Activated B cell treated with CpG ODN at 0.5 μM for 24 hours (primary cell): ENCODE measurements around the gene UPK2. TPM values are rescaled to one million over a fixed set of nuclear protein-coding genes. Genes with fewer than 3 reads are reported as not detected.

Experiments
- ATAC-seq: fragments of 200-7000 bp; cut with Tn5 transposase; one replicate; pipeline ENCODE4 v1.10.0; 2021; ENCODE audit warnings: low read depth, mild to moderate bottlenecking, moderate library complexity
- CTCF ChIA-PET: fragments of 350-600 bp; sonication (Branson Sonifier 250); formaldehyde crosslinking; loops from one replicate; lab custom pipeline; 2021; ENCODE audit warnings: antibody characterized with exemption; lab: Charles Lee
- POLR2A ChIA-PET: fragments of 350-600 bp; sonication (Branson Sonifier 250); formaldehyde crosslinking; loops from one replicate; lab custom pipeline; 2021; ENCODE audit warnings: antibody characterized with exemption; lab: Charles Lee
- DNase-seq: peaks from one replicate; pipeline ENCODE4 v3.0.0; 2022
- H3K27ac Mint-ChIP-seq: one replicate; pipeline ENCODE4 v1.8.0; 2020; ENCODE audit warnings: mixed read lengths
- H3K27me3 Mint-ChIP-seq: one replicate; pipeline ENCODE4 v1.8.0; 2021; ENCODE audit warnings: mixed read lengths
- H3K36me3 Mint-ChIP-seq: one replicate; pipeline ENCODE4 v1.8.0; 2021; ENCODE audit warnings: low read depth, mixed read lengths
- H3K4me1 Mint-ChIP-seq: one replicate; pipeline ENCODE4 v1.8.0; 2021; ENCODE audit warnings: mixed read lengths
- H3K4me3 Mint-ChIP-seq: one replicate; pipeline ENCODE4 v1.8.0; 2020; ENCODE audit warnings: mild to moderate bottlenecking, mixed read lengths
- H3K9me3 Mint-ChIP-seq: one replicate; pipeline ENCODE4 v1.8.0; 2020; ENCODE audit warnings: mixed read lengths
- intact Hi-C: fragments of 100-400 bp; cut with micrococcal nuclease; formaldehyde crosslinking; loops from one replicate; pipeline ENCODE4 v1.15.1; 2024
- total RNA-seq: library from RNA; stranded (reverse); gene quantifications from 2 replicates; pipeline ENCODE4 v1.2.3, GENCODE V29; 2022
- TF ChIP-seq, protein P1 (sequence below): fragments of 200-600 bp; IDR thresholded peaks from one replicate; pipeline ENCODE4 v1.8.0; 2022; ENCODE audit warnings: antibody characterized with exemption, mild to moderate bottlenecking

Gene UPK2
- total RNA-seq: 0.27 TPM in 1 of 2 replicates, not detected in the other

- TF ChIP-seq, protein P1, sequence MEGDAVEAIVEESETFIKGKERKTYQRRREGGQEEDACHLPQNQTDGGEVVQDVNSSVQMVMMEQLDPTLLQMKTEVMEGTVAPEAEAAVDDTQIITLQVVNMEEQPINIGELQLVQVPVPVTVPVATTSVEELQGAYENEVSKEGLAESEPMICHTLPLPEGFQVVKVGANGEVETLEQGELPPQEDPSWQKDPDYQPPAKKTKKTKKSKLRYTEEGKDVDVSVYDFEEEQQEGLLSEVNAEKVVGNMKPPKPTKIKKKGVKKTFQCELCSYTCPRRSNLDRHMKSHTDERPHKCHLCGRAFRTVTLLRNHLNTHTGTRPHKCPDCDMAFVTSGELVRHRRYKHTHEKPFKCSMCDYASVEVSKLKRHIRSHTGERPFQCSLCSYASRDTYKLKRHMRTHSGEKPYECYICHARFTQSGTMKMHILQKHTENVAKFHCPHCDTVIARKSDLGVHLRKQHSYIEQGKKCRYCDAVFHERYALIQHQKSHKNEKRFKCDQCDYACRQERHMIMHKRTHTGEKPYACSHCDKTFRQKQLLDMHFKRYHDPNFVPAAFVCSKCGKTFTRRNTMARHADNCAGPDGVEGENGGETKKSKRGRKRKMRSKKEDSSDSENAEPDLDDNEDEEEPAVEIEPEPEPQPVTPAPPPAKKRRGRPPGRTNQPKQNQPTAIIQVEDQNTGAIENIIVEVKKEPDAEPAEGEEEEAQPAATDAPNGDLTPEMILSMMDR: peak; percentile 62
- Mint-ChIP-seq H3K4me1 (peaks cover 3% of the 10 kb centered on the region), H3K36me3 (no peaks in the 10 kb centered on the region), H3K9me3 (no peaks in the 10 kb centered on the region), H3K27me3 (peaks cover 26% of the 10 kb centered on the region), H3K27ac (no peak within 1 kb of the TSS), H3K4me3 (no peak within 1 kb of the TSS)
- ChIA-PET POLR2A (interaction anchor here (1.0 to 2.3 kb wide), 3 partner anchors 27 to 266 kb away, joined by 3 to 10 read pairs (median 5); no protein-coding TSS in a partner anchor), CTCF (interaction anchor here (0.9 to 2.9 kb wide), 14 partner anchors 10 to 297 kb away, joined by 3 to 16 read pairs (median 4); no protein-coding TSS in a partner anchor)
- DNase-seq: peak; percentile 81
- intact Hi-C loops: loop anchor here (1.0 kb wide), 5 partner anchors 26 to 297 kb away; partner anchors contain the start of gene SLC37A4
- peak; percentile 99 for ATAC-seq
Observed at GRCh38 chr11:118956094-118956846, at the start of gene UPK2. Gene UPK2 (plus strand): TSS chr11:118956298. CDS start chr11:118956351, 53 bp downstream.

DNA sequence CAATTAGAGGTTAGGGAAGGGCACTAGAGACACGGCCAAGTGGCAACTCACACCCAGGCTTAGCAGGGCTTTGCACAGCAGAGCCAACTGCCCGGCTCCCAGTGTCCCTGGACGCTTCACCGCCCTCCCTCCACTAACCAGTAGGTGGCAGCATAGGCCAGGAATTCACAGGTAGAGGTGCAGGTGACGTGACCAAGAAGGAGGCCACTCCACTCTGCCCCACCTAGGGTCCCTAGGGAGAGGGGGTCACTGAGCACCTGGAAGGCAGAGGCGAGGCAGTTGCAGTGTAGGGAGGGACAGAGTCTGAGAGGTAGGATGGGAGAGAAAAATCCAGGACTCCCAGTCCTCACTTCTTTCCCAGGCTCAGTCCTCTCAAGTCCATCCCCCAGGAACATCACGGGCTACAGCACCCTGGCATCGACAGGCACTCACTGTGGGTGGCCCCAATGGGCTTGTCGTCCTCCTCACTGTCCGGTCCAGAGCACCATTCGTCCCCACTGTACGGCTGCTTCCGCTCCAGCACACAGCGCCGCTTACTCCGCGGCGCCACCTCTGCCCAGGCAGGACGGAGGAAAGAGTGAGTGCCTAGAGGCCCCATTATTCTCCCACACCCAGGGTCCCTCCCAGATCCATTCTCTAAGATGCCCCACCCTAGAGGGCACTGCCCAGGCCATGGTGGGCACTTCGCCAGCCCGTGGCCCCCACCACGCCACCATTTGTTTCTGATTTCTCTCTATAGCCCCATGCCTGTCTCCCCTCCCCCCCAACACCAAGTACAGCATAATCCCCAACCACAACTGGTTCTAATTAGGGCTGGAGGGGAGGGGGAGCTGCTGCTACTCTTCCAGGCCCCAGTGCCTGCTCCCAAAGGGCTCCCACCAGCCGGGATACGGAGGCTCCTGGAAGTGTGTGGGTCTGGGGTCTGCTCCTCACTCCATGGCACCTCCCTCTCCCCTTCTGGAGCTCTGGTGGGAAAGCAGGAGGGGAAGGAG, 48.8 kb upstream of the UPK2 start:
- CTCF ChIA-PET: interaction anchor here (0.7 to 7.9 kb wide), 10 partner anchors 13 to 218 kb away, joined by 3 to 55 read pairs (median 3); partner anchors contain the start of genes BCL9L, DDX6 and UPK2

GRCh38 chr11:118908264-118908663, 47.8 kb upstream of the UPK2 start:
- H3K27ac Mint-ChIP-seq: no peak overlapping the region
- H3K27me3 Mint-ChIP-seq: no peaks in the 10 kb centered on the region
- DNase-seq (no peak), ATAC-seq (no peak)
- no peak overlapping the region for H3K4me3 Mint-ChIP-seq
- POLR2A ChIA-PET: interaction anchor here (8.2 to 9.3 kb wide), 3 partner anchors 16 to 118 kb away, joined by 57 to 109 read pairs (median 82); partner anchors contain the start of genes BCL9L and DDX6
- intact Hi-C loops: no loop called here
- H3K9me3 Mint-ChIP-seq: no peaks in the 10 kb centered on the region
- CTCF ChIA-PET: interaction anchor here (0.9 to 7.9 kb wide), 3 partner anchors 22 to 49 kb away, joined by 6 to 55 read pairs (median 6); partner anchors contain the start of gene UPK2
- H3K36me3 Mint-ChIP-seq: peaks cover 25% of the 10 kb centered on the region
- TF ChIP-seq, protein P1: no peak
- H3K4me1 Mint-ChIP-seq: peaks cover 48% of the 10 kb centered on the region

More for the DNA sequence above, 48.8 kb upstream of the UPK2 start:
- Mint-ChIP-seq H3K36me3 (peaks cover 26% of the 10 kb centered on the region), H3K27ac (peak overlapping the region; percentile 53), H3K4me3 (no peak overlapping the region), H3K4me1 (peaks cover 39% of the 10 kb centered on the region), H3K27me3 (no peaks in the 10 kb centered on the region), H3K9me3 (no peaks in the 10 kb centered on the region)
- POLR2A ChIA-PET: interaction anchor here (1.4 to 9.2 kb wide), 3 partner anchors 21 to 117 kb away, joined by 3 to 57 read pairs (median 4); partner anchors contain the start of gene DDX6
- DNase-seq: peak; percentile 77
- intact Hi-C loops: loop anchor here (1.0 to 2.0 kb wide), 5 partner anchors 23 to 289 kb away; partner anchors contain the start of genes SLC37A4 and UPK2
- ATAC-seq: peak; percentile 85
- TF ChIP-seq, protein P1: peak; percentile 64

- H3K36me3 Mint-ChIP-seq: peaks cover 21% of the 10 kb centered on the region
- peak overlapping the region; percentile 56 for H3K27ac Mint-ChIP-seq
- no peaks in the 10 kb centered on the region for H3K9me3 Mint-ChIP-seq
- no peaks in the 10 kb centered on the region for H3K27me3 Mint-ChIP-seq
- intact Hi-C loops: no loop called here
- peaks cover 50% of the 10 kb centered on the region for H3K4me1 Mint-ChIP-seq
- CTCF ChIA-PET: interaction anchor here (0.8 to 7.9 kb wide), 4 partner anchors 17 to 119 kb away, joined by 3 to 55 read pairs (median 5); partner anchors contain the start of gene BCL9L
- TF ChIP-seq, protein P1: no peak
- POLR2A ChIA-PET: interaction anchor here (0.6 to 9.3 kb wide), 9 partner anchors 11 to 119 kb away, joined by 3 to 109 read pairs (median 8); partner anchors contain the start of genes BCL9L, DDX6 and UPK2
- ATAC-seq: no peak
- no peak overlapping the region for H3K4me3 Mint-ChIP-seq
- DNase-seq: no peak
Observed at GRCh38 chr11:118908901-118909618, 47.0 kb upstream of the UPK2 start.
